ENCODE measurements around the gene PPEF1.

Gene PPEF1

GRCh38 chrX:18861511-18861910, 154.1 kb downstream of the PPEF1 start:
- H3K27ac ChIP-seq = no peak overlapping the region
- H3K36me3 ChIP-seq = no peaks in the 10 kb centered on the region
- H3K27me3 ChIP-seq = no peaks in the 10 kb centered on the region
- H3K4me1 ChIP-seq (ENCODE audit: control insufficient read depth in 1 of 2, insufficient read depth in 1 of 2, low read depth in 1 of 2, low read length in 1 of 2) = no peaks in the 10 kb centered on the region
- no peak overlapping the region for H3K4me3 ChIP-seq (ENCODE audit: low read depth in 1 of 2, low read length in 1 of 2)
- no peaks in the 10 kb centered on the region for H3K9me3 ChIP-seq
- TF ChIP-seq, protein P1, sequence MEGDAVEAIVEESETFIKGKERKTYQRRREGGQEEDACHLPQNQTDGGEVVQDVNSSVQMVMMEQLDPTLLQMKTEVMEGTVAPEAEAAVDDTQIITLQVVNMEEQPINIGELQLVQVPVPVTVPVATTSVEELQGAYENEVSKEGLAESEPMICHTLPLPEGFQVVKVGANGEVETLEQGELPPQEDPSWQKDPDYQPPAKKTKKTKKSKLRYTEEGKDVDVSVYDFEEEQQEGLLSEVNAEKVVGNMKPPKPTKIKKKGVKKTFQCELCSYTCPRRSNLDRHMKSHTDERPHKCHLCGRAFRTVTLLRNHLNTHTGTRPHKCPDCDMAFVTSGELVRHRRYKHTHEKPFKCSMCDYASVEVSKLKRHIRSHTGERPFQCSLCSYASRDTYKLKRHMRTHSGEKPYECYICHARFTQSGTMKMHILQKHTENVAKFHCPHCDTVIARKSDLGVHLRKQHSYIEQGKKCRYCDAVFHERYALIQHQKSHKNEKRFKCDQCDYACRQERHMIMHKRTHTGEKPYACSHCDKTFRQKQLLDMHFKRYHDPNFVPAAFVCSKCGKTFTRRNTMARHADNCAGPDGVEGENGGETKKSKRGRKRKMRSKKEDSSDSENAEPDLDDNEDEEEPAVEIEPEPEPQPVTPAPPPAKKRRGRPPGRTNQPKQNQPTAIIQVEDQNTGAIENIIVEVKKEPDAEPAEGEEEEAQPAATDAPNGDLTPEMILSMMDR (IDR thresholded peaks at IDR 0.05) = no peak

GRCh38 chrX:18864390-18864920, 157.0 kb downstream of the PPEF1 start:
- no peaks in the 10 kb centered on the region for H3K4me1 ChIP-seq (ENCODE audit: control insufficient read depth in 1 of 2, insufficient read depth in 1 of 2, low read depth in 1 of 2, low read length in 1 of 2)
- H3K27me3 ChIP-seq = no peaks in the 10 kb centered on the region
- TF ChIP-seq, protein P1 (IDR thresholded peaks at IDR 0.05) = no peak
- H3K27ac ChIP-seq = no peak overlapping the region
- no peaks in the 10 kb centered on the region for H3K36me3 ChIP-seq
- H3K4me3 ChIP-seq (ENCODE audit: low read depth in 1 of 2, low read length in 1 of 2) = no peak overlapping the region
- no peaks in the 10 kb centered on the region for H3K9me3 ChIP-seq

DNA sequence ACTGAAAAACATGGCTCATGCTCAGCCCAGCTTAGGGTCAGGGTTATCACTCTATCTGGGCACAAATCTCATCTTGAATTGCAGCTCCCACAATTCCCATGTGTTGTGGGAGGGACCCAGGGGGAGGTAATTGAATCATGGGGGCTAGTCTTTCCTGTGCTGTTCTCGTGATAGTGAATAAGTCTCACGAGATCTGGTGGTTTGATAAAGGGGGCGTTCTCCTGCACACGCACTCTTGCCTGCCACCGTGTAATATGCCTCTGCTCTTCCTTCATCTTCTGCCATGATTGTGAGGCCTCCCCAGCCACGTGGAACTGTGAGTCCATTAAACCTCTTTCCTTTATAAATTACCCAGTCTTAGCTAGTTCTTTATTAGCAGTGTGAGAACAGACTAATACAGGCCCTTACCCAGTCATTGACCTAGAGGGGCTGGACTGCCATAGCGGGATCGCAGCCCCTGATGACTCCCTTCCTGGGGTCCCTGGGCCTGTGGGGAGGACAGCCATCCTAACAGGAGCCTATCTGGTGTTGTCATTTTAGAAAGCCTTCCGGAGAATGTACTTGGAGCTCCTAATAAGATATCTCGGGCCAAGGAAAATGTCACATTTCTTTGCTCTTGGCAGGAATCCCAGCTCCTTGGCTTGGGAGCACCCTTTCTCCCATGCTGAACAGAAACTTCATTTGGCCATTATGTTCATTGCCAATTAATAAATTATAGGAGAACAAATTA, 163.9 kb downstream of the PPEF1 start:
- no peaks in the 10 kb centered on the region for H3K9me3 ChIP-seq
- H3K4me3 ChIP-seq (ENCODE audit: low read depth in 1 of 2, low read length in 1 of 2) = no peak overlapping the region
- H3K4me1 ChIP-seq (ENCODE audit: control insufficient read depth in 1 of 2, insufficient read depth in 1 of 2, low read depth in 1 of 2, low read length in 1 of 2) = no peaks in the 10 kb centered on the region
- H3K27ac ChIP-seq = no peak overlapping the region
- no peaks in the 10 kb centered on the region for H3K27me3 ChIP-seq
- TF ChIP-seq, protein P1 (IDR thresholded peaks at IDR 0.05) = no peak
- H3K36me3 ChIP-seq = no peaks in the 10 kb centered on the region

GRCh38 chrX:18871970-18872369, 164.5 kb downstream of the PPEF1 start:
- Histone ChIP-seq H3K9me3 (no peaks in the 10 kb centered on the region), H3K4me1 (ENCODE audit: control insufficient read depth in 1 of 2, insufficient read depth in 1 of 2, low read depth in 1 of 2, low read length in 1 of 2) (no peaks in the 10 kb centered on the region), H3K4me3 (ENCODE audit: low read depth in 1 of 2, low read length in 1 of 2) (no peak overlapping the region), H3K27me3 (no peaks in the 10 kb centered on the region), H3K27ac (no peak overlapping the region), H3K36me3 (no peaks in the 10 kb centered on the region)
- TF ChIP-seq, protein P1 (IDR thresholded peaks at IDR 0.05) = no peak

GRCh38 chrX:18872621-18873020, 165.2 kb downstream of the PPEF1 start:
- H3K9me3 ChIP-seq = no peaks in the 10 kb centered on the region
- H3K27me3 ChIP-seq = no peaks in the 10 kb centered on the region
- no peaks in the 10 kb centered on the region for H3K4me1 ChIP-seq (ENCODE audit: control insufficient read depth in 1 of 2, insufficient read depth in 1 of 2, low read depth in 1 of 2, low read length in 1 of 2)
- TF ChIP-seq, protein P1 (IDR thresholded peaks at IDR 0.05) = no peak
- no peak overlapping the region for H3K27ac ChIP-seq
- no peak overlapping the region for H3K4me3 ChIP-seq (ENCODE audit: low read depth in 1 of 2, low read length in 1 of 2)
- no peaks in the 10 kb centered on the region for H3K36me3 ChIP-seq

Data from neutrophil (primary cell).